D721Med (cell line): Measurements from ENCODE around the gene ATP5ME.

Experiments used
- DNase-seq: peaks from one replicate; pipeline ENCODE4 v3.0.0; 2011; ENCODE audit warnings: low spot score; ENCODE audit not compliant: insufficient read length
- FAIRE-seq: peaks from 2 replicates; lab custom pipeline; 2011; peaks lifted over from hg19 to GRCh38; lab: Jason Lieb, UNC
- TF ChIP-seq, protein P1 (sequence below): IDR thresholded peaks from 2 replicates; pipeline ENCODE4 v1.5.1; 2012; ENCODE audit warnings: mild to moderate bottlenecking, control low read depth; ENCODE audit not compliant: insufficient read depth; ENCODE audit errors: missing control alignments

Gene ATP5ME

DNA sequence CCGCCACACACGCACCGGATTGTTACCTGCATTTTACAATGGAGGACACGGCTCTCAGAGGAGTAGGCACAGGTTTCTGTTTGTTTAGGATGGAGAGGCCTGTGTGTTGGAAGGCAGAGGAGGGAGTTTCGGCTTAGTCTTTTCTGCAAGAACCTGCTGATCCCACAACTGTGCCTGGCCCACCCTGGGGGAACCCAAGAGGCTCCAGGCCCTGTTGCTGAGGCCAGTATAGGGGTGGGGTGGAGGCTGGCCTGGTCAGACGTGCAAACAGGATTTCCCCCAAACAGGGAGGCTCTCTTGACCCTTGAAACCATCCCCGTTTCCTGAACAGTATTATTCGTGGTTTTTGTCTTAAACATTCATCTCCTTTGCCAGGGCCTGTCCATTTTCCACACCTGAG lies 15.6 kb upstream of the ATP5ME start:
- TF ChIP-seq, protein P1, sequence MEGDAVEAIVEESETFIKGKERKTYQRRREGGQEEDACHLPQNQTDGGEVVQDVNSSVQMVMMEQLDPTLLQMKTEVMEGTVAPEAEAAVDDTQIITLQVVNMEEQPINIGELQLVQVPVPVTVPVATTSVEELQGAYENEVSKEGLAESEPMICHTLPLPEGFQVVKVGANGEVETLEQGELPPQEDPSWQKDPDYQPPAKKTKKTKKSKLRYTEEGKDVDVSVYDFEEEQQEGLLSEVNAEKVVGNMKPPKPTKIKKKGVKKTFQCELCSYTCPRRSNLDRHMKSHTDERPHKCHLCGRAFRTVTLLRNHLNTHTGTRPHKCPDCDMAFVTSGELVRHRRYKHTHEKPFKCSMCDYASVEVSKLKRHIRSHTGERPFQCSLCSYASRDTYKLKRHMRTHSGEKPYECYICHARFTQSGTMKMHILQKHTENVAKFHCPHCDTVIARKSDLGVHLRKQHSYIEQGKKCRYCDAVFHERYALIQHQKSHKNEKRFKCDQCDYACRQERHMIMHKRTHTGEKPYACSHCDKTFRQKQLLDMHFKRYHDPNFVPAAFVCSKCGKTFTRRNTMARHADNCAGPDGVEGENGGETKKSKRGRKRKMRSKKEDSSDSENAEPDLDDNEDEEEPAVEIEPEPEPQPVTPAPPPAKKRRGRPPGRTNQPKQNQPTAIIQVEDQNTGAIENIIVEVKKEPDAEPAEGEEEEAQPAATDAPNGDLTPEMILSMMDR = no peak
- DNase-seq = no peak
- FAIRE-seq = no peak

DNA sequence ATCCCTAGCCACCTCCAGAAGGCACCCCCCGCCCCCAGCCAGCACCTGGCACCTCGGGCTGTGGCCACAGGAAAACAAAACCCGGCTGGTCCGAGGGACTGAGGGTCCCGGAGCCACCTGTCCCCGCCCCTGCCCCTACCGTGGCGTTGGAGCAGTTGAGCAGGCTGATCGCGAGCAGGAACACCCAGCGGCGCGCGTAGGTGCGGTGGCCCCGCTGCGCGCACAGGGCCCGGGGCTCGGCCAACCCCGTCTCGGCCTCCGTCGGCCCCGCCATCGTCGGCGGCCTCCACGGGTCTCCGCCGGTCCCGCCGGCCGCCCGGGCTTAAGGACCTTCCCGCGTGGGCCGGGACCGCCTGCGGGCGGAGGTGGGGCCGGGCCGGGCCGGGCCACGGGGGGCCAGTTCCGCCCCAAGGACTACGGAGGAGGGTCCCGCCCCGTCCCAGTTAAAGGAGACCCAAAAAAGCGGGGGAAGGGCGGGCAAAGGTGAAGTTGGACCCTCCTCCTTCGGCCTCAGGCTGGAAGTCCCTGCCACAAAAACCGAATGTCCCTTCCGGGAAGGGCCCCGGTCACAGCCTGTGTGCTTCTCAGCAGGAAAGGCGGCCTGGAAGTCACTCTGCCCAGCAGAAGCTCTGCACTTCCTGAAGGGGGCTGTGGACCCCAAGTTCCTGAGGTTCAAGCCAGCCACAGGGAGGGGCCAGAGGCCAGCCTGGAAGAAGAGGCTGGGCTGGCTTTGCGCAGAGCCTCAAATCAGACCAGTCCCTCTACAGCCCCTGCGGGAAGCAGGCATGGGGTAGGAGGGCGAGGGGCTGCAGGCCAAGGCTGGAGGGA lies 15.0 kb upstream of the ATP5ME start, which contains the start of gene SLC49A3:
Gene SLC49A3, minus strand, starts transcription at position 298 of the 828 bp plus-strand sequence. Its CDS starts 24 bp downstream, at position 274.
- FAIRE-seq = no peak

DNA sequence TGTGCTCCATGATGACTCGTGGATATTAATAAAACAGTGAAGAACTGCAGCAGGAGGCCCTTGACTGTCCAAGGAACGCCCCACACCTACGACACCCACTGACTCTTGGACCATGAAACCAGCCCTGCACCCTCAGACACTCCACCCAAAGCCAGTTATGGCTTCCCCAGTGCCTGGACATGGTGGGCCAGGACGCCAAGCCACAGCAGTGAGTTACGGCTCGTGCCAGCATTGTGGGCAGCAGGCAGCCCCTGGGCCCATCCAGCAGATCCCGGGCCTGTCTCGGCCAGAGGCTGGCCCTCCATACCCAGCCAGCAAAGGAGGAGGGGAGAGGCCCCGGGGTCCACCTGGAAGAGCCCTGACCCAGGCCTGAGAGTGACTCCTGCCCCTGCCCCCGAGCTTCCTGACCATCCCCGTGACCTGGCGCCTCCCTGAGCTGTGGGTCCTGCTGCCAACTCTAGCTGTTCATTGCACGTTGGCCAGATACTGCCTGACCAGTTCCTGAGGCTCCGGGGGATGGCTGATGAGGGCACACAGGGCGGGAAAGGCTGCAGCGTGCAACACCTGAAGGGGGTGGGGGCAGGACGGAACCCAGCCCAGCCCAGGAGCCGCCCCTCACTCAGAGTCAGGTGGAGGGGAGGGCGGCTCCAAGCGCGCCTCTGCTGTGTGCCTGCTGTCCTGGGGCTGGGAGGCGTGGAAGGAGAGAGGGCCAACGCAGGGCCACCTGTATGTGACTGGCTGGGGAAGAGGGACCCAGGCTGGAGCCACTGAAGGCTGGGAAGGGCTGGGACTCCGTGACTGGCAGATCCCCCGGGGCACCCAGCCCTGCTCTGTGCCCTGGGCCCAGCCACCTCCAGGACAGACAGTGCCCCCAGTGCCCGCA lies 14.1 kb upstream of the ATP5ME start:
- DNase-seq (no peak), FAIRE-seq (no peak)
- TF ChIP-seq, protein P1 = no peak

More for the DNA sequence above, 15.0 kb upstream of the ATP5ME start, which contains the start of gene SLC49A3:
- DNase-seq = no peak
- TF ChIP-seq, protein P1 = no peak

DNA sequence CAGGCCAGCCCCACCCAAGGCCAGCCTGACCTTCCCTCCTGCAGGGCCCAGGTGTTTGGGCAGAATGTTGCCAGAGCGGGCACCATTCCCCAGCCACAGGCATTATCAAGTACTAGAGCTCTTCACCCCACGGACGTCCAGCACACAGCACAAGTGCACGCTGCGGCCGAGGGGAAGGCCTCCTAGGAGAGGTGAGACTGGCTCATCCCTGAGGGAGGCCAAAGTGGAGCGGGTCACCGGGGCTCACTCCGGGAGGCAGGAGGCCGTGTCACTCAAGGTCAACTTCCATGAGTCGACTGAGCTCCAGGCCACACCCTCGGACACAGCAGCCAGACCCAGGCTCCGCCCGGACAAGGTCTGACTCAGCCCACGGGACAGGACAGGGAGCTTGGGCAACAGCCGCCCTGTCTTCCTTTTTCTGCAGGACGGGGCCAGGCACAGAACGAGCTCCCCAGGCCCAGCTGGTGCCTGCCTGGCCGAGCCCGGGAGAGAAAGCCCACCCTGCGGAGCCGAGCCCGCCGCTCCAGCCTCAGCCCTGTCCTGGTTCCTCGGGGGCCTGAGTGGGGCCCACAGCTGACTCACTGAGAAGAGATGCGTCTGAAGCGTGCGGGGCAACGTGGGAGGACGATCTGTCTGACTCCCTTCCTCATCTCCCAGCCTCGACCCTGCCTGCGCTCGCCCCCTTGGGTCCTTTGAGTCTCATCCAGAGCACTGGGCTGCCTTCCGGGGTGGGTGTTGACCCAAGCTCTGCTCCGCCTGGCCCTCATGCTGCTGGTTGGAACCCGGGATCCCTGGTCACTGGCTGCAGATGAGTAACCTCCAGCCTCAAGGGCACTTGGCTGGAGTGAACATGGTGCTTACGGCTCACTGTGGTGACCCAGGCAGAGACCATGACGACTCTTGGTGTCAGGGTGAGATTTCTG lies 13.2 kb upstream of the ATP5ME start:
- FAIRE-seq = no peak
- no peak for DNase-seq
- TF ChIP-seq, protein P1 = no peak

DNA sequence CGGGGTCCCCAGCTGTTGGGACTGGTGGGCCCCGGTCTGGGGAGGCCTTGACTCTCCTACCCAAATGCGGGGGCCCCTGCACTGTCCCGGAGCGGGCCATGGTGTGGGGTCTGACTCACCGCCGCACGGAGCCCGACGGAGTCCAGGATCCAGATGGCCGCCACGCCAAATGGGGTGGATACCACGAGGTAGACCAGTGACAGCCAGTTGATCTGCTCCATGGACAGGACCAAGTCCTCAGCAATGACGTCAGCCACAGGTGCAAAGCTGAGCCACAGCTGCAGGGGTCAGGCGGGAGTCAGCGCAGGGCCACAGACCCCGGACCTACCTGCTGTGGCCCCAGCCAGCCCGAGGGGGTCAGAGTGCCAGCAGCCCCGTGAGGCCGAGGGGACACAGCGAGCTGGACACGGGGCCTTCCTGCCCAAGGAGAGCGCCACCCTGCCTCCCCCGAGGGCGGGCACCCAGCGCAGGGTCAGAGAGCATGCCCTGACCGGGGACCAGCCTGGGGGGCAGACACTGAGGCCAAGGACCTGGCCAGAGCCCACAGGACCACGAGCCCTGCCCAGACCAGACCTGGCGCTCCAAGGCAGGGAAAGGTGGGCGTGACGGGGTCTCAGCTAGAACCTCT lies 12.5 kb upstream of the ATP5ME start:
- no peak for FAIRE-seq
- TF ChIP-seq, protein P1 = no peak
- DNase-seq = no peak
